Mesodermal cell (in vitro differentiated cells): ENCODE data around the gene LPIN3.

Source experiments
- H3K27ac ChIP-seq: 2 replicates; pipeline ENCODE4 v1.7.0; 2013; ENCODE audit warnings: mild to moderate bottlenecking, low read depth, low read length, moderate library complexity; ENCODE audit not compliant: severe bottlenecking
- H3K36me3 ChIP-seq: 2 replicates; pipeline ENCODE4 v1.7.1; 2013; ENCODE audit warnings: mild to moderate bottlenecking, low read length, moderate library complexity; ENCODE audit not compliant: control insufficient read depth, insufficient read depth
- H3K4me1 ChIP-seq: one replicate; pipeline ENCODE4 v1.7.1; 2013; ENCODE audit warnings: mild to moderate bottlenecking, low read length; ENCODE audit not compliant: insufficient read depth, control insufficient read depth, poor library complexity, severe bottlenecking
- H3K4me3 ChIP-seq: 2 replicates; pipeline ENCODE4 v1.7.0; 2013; ENCODE audit warnings: low read length, control low read depth, mild to moderate bottlenecking; ENCODE audit not compliant: insufficient read depth, poor library complexity, severe bottlenecking; ENCODE audit errors: extremely low read depth
- H3K9me3 ChIP-seq: 2 replicates; pipeline ENCODE4 v1.7.1; 2013; ENCODE audit warnings: mild to moderate bottlenecking, low read length, moderate library complexity; ENCODE audit not compliant: control insufficient read depth
- WGBS, 2 experiments: methylation state at CpG; one replicate each; pipeline ENCODE4 v1.1.5; 2013; ENCODE audit warnings: missing lambda C conversion rate in 2 of 2; ENCODE audit not compliant: insufficient coverage in 2 of 2; 5-methylcytosine and 5-hydroxymethylcytosine counted together

LPIN3 gene

GRCh38 chr20:41367956-41368355, 27.3 kb downstream of the LPIN3 start:
- 86 to 95% methylated on average over 2 to 3 of the region's 3 CpGs for WGBS, 2 experiments
- no peaks in the 10 kb centered on the region for H3K36me3 ChIP-seq
- peaks cover 6% of the 10 kb centered on the region for H3K9me3 ChIP-seq
- H3K4me3 ChIP-seq = no peak overlapping the region
- H3K27ac ChIP-seq = no peak overlapping the region
- no peaks in the 10 kb centered on the region for H3K4me1 ChIP-seq

GRCh38 chr20:41369673-41370072, 29.1 kb downstream of the LPIN3 start:
- Histone ChIP-seq H3K4me3 (no peak overlapping the region), H3K27ac (no peak overlapping the region), H3K4me1 (no peaks in the 10 kb centered on the region), H3K9me3 (peaks cover 6% of the 10 kb centered on the region), H3K36me3 (no peaks in the 10 kb centered on the region)
- 79 to 92% methylated on average over 1 to 2 of the region's 2 CpGs for WGBS, 2 experiments

- no peak overlapping the region for H3K27ac ChIP-seq
- H3K4me1 ChIP-seq = no peaks in the 10 kb centered on the region
- peaks cover 6% of the 10 kb centered on the region for H3K9me3 ChIP-seq
- H3K36me3 ChIP-seq = no peaks in the 10 kb centered on the region
- no peak overlapping the region for H3K4me3 ChIP-seq
- WGBS, 2 experiments = 93 to 96% methylated on average over 5 of the region's 5 CpGs
Observed at GRCh38 chr20:41370176-41370575, 29.6 kb downstream of the LPIN3 start.

GRCh38 chr20:41371371-41371770, 30.8 kb downstream of the LPIN3 start:
- Histone ChIP-seq H3K9me3 (peaks cover 6% of the 10 kb centered on the region), H3K4me3 (no peak overlapping the region), H3K4me1 (no peaks in the 10 kb centered on the region), H3K27ac (no peak overlapping the region), H3K36me3 (no peaks in the 10 kb centered on the region)
- 83 to 86% methylated on average over 3 to 4 of the region's 4 CpGs for WGBS, 2 experiments

- Histone ChIP-seq H3K4me3 (no peak overlapping the region), H3K36me3 (no peaks in the 10 kb centered on the region), H3K27ac (no peak overlapping the region), H3K4me1 (no peaks in the 10 kb centered on the region), H3K9me3 (peaks cover 6% of the 10 kb centered on the region)
- 85 to 94% methylated on average over 11 of the region's 11 CpGs for WGBS, 2 experiments
Observed at GRCh38 chr20:41373251-41373783, 32.7 kb downstream of the LPIN3 start.

GRCh38 chr20:41373931-41374920, 33.6 kb downstream of the LPIN3 start:
- H3K36me3 ChIP-seq = no peaks in the 10 kb centered on the region
- no peak overlapping the region for H3K4me3 ChIP-seq
- H3K27ac ChIP-seq = no peak overlapping the region
- H3K9me3 ChIP-seq = peaks cover 6% of the 10 kb centered on the region
- H3K4me1 ChIP-seq = no peaks in the 10 kb centered on the region
- WGBS, 2 experiments = 88 to 92% methylated on average over 2 to 6 of the region's 9 CpGs

GRCh38 chr20:41375846-41376245, 35.2 kb downstream of the LPIN3 start:
- Histone ChIP-seq H3K9me3 (peaks cover 6% of the 10 kb centered on the region), H3K27ac (no peak overlapping the region), H3K4me1 (no peaks in the 10 kb centered on the region), H3K36me3 (no peaks in the 10 kb centered on the region), H3K4me3 (no peak overlapping the region)
- WGBS, 2 experiments = 73 to 83% methylated on average over 9 of the region's 9 CpGs

GRCh38 chr20:41376349-41376748, 35.7 kb downstream of the LPIN3 start:
- Histone ChIP-seq H3K9me3 (peaks cover 6% of the 10 kb centered on the region), H3K4me1 (no peaks in the 10 kb centered on the region), H3K27ac (no peak overlapping the region), H3K36me3 (no peaks in the 10 kb centered on the region), H3K4me3 (no peak overlapping the region)
- WGBS, 2 experiments = 89 to 100% methylated on average over 3 of the region's 5 CpGs

- Histone ChIP-seq H3K27ac (no peak overlapping the region), H3K4me1 (no peaks in the 10 kb centered on the region), H3K9me3 (peaks cover 2% of the 10 kb centered on the region), H3K4me3 (no peak overlapping the region), H3K36me3 (no peaks in the 10 kb centered on the region)
- WGBS, 2 experiments = 69 to 82% methylated on average over 5 to 6 of the region's 6 CpGs
Observed at GRCh38 chr20:41377275-41377674, 36.7 kb downstream of the LPIN3 start.

GRCh38 chr20:41379551-41379950, 38.9 kb downstream of the LPIN3 start:
- Histone ChIP-seq H3K36me3 (no peaks in the 10 kb centered on the region), H3K4me1 (no peaks in the 10 kb centered on the region), H3K9me3 (no peaks in the 10 kb centered on the region), H3K27ac (no peak overlapping the region), H3K4me3 (no peak overlapping the region)
- WGBS, 2 experiments = 96% methylated on average over 2 of the region's 2 CpGs; no CpG with 5 or more reads in 1 of the 2 experiments
